HG03045 (cell line): Measurements from ENCODE around the gene IL25.
"Not testable (repeated sequence)": the region's sequence is repeated elsewhere in the genome, so short reads cannot be mapped to it uniquely, and the experiment has no call there.

Experiments
- ATAC-seq: cut with Tn5 transposase; IDR thresholded peaks from one replicate; pipeline ENCODE4 v1.9.1; 2021; ENCODE audit warnings: mild to moderate bottlenecking, moderate library complexity; ENCODE audit not compliant: unreplicated experiment

Gene IL25

DNA sequence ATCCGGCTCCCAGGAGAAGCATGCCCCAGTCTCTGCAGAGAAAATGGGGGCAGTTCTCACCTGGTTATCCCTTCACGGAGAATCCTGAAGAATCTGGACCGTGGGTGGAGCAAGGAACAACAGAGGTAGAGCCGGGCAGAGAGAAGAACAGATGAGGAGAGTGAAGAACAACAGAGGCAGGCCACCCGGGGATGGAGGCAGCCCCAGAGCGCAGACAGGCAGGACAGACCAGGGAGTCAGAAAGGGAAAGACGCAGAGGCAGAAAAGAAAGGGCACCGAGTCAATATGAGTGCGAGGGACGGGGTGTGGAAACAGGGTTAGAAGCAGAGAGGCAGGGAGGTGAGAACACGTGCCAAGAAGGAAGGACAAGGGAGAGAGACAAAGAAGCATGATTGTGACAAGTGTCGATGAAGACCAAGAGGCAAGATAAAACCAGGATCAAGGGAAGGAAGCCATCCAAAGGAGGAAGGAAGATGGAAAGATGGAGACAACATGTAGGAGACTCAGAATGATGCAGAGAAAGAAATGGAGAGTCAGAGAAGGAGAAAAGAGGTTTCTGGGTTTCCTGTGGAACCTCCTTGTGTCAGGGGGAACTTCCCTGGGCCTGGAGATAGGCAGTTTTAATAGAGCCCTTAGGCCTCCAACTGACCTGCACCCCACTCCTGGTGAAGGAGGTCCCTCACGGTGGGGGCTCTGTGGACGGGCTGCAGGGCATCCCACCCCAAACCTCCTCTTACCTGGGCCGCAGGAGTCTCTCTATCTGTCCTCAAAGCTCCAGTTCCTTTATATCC lies 35.1 kb downstream of the IL25 start, which contains the start of gene MYH6:
MYH6 (minus strand) TSS at position 758 of the 791 bp plus-strand sequence. CDS start 1,050 bp downstream, outside the sequence.
- ATAC-seq: no peak

DNA sequence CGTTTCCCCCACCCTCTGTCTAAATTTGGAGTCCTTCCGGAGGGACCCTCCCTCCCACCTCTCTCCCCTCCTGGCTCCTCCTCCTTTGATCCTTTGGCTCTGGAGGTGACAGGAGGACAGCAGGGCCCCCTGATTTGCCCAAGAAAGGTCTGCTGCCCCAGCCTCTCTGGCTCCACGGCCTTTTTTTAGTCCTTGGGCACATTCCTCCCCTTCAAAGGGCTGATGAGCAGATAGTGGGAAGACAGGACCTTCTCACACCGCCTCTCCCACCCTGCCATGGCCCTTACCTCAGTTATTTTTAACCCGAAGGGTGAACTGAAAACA lies 35.7 kb downstream of the IL25 start:
- ATAC-seq: no peak

DNA sequence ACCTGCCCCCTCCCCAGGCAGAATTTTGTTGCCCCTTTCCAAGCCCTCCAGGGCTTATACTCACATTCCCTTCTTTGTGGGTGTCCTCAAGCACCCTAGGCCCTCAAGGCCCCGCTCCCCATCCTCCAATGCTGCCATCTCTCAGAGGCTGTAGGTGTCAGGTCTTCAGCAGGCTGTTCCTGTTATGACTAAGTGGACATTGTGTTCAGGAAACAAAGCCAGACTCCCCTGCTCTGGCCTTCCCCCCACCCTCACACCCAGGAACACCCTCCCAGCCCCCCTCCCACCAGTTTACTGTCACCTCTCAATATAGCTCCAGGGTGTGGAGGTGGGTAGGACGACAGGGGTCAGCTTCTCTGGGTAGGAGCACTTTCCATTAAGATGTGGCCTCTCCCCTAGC lies 36.9 kb downstream of the IL25 start:
- no peak for ATAC-seq

DNA sequence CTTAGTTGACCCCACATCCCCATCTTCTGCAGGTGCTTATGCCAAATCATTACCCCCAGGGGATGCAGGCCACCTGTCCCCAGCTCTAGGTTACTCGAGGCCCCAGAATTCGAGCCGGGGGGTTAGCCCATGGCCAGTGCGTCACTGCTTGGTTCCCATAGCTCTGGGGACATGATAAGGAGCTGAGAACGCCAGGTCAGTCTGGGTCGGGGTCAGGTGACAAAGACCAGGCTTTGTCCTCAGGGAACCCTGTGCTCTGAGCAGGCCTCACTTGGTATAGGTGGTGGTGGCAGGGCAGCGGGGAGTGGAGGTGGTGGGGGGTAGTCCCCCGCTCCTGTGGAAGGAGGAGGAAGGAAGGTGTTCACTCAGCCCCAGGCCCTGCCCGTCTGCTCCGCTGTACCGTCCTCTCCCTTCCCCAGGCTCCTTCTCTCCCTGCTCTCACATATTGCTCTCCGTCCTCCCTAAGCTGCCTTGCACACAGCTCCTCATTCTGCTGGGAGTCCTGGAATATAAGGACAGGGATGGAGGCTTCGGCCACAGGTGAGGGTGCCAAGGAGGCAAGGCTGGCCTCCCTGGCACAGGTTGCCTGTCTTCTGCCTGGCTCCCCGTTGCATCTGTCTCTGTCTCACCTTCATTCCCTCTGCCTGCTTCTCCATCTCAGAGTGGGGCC lies 37.5 kb downstream of the IL25 start:
- ATAC-seq: no peak

DNA sequence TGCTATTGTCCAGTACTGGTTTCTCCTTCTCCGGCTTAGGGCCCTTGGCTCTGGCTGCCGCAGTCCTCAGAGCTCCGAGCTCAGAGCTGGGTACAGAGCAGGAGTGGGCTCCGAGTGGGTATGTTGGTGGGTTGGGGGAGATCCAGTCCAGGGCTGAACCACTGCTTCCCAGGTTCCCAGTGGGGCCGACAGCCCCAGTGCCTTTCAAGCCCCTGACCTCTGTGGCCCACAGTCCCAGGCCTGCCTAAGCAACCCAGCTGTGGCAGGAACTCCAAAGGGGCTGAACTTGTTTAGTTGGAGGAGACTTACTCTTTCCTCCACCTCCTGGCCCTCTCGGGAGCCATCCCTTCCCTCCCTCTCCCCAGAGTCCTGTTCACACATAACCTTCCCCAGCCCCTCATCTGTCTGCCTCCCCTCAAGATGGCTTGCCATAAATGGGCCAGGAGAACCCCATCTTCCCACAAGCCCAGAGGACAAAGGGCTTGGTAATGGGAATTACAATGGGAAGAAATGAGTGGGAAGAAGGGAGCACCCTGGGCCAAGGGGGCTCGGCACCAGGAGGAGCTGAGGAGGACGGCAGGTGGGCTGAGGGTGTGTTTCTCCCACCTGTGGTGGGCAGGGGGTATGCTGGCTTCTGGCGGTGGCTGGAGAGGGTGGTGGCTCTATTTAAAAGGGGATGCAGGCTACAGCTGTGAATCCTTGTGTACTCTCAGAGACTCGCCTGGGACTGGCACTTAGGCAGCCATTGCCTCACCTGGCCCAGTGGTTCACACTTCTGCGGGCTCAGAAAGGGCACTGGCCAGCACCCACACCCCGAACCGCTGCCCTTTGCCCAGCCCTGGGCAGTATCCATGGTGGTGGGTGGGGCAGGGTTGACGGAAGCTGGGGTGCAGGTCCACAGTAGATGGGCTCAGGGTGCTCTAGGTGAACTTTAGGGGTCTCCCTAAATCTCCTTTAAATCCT lies 39.2 kb downstream of the IL25 start:
- ATAC-seq: no peak

DNA sequence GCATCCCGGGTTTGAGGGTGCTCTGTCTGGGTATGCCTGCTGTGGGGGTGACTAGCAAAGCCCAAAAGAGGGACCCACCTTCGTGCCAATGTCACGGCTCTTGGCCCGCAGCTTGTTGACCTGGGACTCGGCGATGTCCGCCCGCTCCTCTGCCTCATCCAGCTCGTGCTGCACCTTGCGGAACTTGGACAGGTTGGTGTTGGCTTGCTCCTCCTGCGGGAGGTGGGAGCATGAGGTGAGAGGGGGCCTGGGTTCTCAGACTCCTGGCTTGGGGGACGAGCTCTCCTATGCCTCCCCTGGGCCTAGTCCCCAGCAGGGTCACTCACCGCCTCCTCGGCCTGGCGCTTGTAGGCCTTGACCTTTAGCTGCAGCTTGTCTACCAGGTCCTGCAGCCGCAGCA lies 41.1 kb downstream of the IL25 start:
- no peak for ATAC-seq

DNA sequence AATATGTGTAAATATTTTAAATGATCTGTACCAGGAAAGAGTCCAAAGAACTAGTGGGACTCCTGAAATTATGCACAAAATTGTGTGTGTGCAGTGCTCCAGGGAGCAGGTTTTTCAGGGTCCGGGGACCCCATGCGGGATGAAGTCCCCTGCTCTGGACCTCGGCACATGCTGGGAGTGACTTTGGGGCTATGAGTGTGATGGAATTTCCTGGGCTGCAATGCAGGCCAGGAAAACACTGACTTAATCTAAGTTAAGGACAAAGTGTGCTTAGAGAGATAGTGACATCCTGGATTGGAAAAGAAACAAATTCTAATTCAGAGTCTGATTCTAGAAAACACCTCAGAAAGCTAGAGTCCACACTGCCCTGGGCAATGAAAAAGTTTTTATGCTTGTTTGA lies 41.6 kb downstream of the IL25 start:
- no peak for ATAC-seq

DNA sequence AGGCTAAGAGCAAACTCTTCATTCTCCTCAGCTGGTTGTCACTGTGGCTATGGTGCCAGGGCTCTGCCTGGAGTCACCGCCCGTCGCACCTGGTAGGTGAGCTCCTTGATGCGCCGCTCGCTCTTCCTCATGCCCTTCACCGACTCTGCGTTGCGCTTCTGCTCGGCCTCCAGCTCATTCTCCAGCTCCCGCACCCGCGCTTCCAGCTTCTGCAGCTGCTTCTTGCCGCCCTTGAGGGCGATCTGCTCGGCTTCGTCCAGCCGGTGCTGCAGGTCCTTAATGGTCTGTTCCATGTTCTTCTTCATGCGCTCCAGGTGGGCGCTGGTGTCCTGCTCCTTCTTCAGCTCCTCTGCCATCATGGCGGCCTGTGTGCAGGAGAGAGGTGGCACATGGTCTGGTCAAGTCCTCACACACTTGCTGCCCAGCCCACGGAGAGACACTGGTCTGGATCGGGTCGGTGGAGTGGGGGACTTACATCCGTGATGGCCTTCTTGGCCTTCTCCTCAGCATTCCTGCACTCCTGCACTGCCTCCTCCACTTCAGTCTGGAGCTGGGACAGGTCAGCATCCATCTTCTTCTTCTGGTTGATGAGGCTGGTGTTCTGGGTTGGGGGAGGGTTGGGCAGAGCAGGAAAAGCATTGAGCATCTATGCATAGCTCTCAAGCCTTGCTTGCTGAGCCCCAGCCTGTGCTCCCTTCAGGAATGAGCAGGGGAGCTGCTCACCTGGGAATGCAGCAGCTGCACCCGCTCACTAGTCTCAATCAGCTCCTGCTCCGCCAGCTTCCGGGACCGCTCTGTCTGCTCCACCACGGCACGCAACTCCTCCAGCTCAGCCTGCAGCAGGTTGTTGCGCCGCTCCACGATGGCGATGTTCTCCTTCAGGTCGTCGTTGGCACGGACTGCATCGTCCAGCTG lies 42.6 kb downstream of the IL25 start:
- ATAC-seq: no peak

DNA sequence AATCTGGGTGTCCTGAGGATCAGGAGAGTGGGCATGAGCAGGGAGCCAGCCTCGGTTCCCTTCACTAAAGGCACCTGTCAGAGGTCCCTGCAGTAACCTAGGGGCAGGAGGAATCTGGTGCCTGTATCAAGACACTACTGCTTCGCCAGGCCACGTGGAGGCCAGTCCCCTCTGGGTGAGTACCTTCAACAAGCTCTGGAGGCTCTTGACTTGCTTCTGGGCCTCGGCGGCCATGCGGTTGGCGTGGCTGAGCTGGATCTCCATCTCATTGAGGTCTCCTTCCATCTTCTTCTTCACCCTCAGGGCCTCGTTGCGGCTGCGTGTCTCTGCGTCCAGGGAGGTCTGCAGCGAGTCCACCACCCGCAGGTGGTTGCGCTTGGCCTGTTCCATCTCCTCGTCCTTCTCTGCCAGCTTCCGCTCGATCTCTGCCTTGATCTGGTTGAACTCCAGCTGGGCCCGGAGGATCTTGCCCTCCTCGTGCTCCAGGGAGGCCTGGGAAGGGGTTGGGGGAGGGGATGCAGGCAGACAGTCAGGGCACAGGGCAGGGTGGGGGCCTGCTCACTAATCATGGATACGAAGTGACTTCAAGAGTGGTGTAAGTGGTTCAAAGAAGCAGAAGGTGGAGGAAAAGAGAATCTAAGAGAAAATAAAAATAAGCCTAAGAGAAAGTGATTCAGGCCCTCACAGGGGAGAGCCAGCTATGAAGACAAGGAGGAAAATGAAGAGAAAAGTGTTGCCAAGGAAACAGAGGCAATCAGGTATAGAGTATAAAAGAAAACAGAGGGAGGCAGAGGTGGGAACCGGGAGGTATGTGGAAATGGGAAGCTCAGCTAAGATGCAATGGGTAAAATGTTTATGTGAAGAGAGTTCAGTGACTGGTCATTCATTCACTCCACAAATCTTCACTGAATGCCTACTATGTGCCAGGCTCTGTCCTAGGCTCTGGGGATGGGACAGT lies 43.5 kb downstream of the IL25 start:
- ATAC-seq: no peak

DNA sequence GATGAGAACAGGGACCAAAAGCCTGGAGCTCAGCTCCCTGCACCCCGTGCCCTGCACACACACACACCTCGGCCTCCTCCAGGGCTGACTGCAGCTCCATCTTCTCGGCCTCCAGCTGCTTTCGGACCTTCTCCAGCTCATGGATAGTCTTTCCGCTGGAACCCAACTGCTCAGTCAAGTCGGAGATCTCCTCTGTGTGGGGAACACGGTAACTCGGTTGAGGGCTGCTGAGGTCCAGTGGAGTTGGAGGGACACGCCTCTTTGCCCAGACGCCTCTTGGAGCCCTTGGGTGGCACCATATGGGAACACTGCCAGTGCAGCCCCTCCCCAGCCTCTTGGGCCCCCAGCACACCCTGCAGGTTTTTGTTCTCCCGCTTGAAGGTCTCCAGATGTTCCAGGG lies 44.2 kb downstream of the IL25 start:
- ATAC-seq: no peak

DNA sequence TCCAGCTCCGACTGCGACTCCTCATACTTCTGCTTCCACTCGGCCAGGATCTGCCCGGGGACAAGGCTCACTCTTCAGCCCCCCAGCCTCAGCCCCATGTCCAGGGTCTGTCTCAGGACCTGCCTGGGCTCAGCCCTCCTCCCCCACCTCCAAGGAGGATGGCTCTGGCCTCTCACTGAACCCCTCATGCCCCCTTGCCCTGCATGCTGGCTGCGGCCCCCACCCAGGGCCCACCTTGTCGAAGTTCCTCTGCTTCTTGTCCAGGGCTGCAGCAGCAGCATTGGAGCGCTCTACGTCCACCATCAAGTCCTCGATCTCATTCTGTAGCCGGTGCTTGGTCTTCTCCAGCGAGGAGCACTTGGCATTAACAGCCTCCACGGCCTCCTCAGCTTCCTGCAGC lies 44.7 kb downstream of the IL25 start:
- not testable (repeated sequence) for ATAC-seq

DNA sequence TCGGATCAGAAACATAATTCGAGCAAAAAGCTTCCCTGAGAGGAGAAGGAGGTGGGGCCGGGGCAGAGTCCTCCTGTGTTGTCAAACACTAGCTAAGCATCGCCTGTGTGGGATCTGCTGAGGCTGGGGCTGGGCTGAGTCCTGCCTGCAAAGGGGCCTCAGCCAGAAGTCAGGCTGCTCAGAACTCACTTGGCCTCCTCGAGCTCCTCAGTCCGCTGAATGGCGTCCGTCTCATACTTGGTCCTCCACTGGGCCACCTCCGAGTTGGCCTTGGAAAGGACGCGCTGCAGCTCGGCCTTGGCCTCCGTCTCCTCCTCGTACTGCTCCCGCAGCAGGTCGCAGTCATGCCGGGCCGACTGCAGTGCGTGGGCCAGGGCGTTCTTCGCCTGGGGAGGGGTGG lies 45.4 kb downstream of the IL25 start:
- no peak for ATAC-seq

DNA sequence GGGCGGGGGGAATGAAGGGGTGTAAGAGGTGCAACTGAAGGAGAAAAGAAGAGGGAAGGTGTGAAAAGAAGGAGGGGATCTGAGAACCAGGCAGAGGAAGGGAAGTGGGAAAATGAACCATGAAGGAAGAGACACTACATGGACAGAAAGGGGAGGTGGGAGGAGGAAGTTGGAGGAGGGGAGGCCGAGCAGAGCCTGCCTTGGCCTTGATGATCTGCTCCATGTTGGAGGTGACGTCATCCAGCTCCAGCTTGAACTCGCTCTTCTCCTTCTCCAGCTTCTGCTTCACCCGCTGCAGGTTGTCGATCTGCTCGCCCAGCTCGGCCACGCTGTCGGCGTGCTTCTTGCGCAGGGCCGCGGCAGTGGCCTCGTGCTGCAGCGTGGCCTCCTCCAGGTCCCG lies 47.0 kb downstream of the IL25 start:
- not testable (repeated sequence) for ATAC-seq

DNA sequence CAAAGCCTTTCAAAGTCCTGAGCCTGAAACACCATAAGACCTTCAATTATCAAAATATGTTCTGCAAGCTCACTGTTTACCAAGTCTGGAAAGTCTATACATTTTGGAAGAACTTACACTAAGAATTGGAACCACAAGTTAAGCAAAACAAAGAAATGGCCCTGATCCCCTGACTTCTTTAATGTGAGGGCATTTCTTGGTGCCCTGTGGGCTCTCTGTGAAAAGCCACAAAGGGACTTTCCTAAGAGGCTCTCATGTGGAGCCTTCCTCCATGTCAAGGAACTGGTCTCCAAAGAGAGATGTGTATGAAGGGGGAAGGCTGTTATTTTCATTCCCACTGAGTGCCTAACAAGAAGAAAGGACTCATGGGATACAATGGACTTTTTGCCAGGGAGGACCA lies 49.0 kb downstream of the IL25 start:
- no peak for ATAC-seq

DNA sequence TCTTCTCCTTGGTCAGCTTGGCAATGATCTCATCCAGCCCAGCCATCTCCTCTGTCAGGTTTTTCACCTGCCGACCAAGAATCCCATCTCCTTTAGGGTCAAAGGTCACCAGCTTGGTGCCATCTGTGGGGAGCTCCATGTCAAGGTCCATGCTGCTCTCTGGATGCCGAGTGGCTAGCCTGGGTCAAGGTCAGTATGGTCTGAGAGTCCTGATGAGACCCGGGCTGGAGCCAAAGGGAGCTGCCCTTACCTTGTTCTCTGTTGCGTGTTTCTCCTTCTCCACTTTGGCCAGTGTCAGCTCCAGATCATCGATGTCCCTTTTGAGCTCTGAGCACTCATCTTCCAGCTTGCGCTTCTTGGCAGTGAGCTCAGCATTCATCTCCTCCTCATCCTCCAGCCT lies 51.0 kb downstream of the IL25 start:
- ATAC-seq: no peak

DNA sequence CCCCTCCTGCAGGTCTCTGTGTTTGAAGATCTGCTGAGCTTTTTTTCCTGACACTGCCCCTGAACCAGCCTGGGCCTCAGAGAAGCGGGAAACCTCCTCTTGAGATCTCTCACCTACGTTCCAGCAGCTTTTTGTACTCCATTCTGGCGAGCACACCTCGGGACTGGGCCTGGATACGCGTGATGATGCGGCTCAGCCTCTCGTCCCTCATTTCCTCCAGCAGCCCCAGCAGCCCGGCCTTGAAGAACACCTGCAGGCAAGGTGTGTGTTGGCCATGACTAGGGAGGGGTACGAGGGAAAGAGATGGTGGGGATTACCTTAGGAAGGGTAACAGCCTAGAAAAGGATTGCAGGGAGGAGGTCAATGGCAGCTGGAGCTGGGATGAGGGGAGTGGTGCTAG lies 52.6 kb downstream of the IL25 start:
- no peak for ATAC-seq

DNA sequence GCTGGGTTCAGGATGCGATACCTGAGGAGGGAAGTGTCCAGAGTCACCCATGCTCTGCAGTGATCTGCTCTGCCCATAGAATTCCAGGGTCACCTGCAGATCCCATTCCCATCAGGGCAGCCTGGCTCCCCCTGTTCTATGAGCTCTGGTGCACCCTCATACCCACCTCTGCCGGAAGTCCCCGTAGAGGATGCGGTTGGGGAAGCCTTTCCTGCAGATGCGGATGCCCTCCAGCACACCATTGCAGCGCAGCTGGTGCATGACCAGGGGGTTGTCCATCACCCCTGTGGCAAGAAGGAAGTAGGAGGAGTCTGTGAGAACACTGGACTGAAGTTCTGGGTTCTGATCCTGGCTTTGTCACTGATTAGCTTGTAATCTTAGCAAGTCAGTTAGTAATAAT lies 53.2 kb downstream of the IL25 start:
- ATAC-seq: not testable (repeated sequence)
